Activated CD8-positive, alpha-beta T cell treated with anti-CD3 and anti-CD28 coated beads, Interleukin-2, amount 10 ng/mL, durations not matched to agents 7 days and 5 days (primary cell): ENCODE data around the gene ELAC1. TPM values are rescaled to one million over a fixed set of nuclear protein-coding genes. Genes with fewer than 3 reads are reported as not detected.

Experiments used
- ATAC-seq: fragments of 150-1000 bp; cut with Tn5 transposase; one replicate; pipeline ENCODE4 v1.10.0; 2021; ENCODE audit warnings: moderate library complexity
- CTCF ChIA-PET: fragments of 350-600 bp; sonication (Branson Sonifier 250); formaldehyde crosslinking; loops from one replicate; lab custom pipeline; 2021; ENCODE audit warnings: antibody characterized with exemption; lab: Charles Lee
- POLR2A ChIA-PET: fragments of 350-600 bp; sonication (Branson Sonifier 250); formaldehyde crosslinking; loops from one replicate; lab custom pipeline; 2021; ENCODE audit warnings: antibody characterized with exemption; lab: Charles Lee
- DNase-seq: peaks from one replicate; pipeline ENCODE4 v3.0.0-alpha.2; 2020
- H3K27ac Mint-ChIP-seq: one replicate; pipeline ENCODE4 v1.8.0; 2021; ENCODE audit warnings: mild to moderate bottlenecking, mixed read lengths
- H3K27me3 Mint-ChIP-seq: one replicate; pipeline ENCODE4 v1.8.0; 2021; ENCODE audit warnings: low read depth, mixed read lengths
- H3K36me3 Mint-ChIP-seq: one replicate; pipeline ENCODE4 v1.8.0; 2021; ENCODE audit warnings: low read depth, mixed read lengths
- H3K4me1 Mint-ChIP-seq: one replicate; pipeline ENCODE4 v1.8.0; 2021; ENCODE audit warnings: low read depth, mixed read lengths
- H3K4me3 Mint-ChIP-seq: one replicate; pipeline ENCODE4 v1.8.0; 2021; ENCODE audit warnings: mild to moderate bottlenecking, mixed read lengths
- H3K9me3 Mint-ChIP-seq: one replicate; pipeline ENCODE4 v1.8.0; 2022; ENCODE audit warnings: mixed read lengths; ENCODE audit not compliant: insufficient read depth
- total RNA-seq, 2 experiments: library from RNA; stranded (reverse); gene quantifications; one replicate each; pipeline ENCODE4 v1.2.3, GENCODE V29; 2021

The ELAC1 gene
- total RNA-seq, 2 experiments from 2014 or later = 8.7 to 9.4 TPM

GRCh38 chr18:51006948-51007789, 39.3 kb downstream of the ELAC1 start:
- Mint-ChIP-seq H3K4me3 (no peak overlapping the region), H3K9me3 (no peaks in the 10 kb centered on the region), H3K27me3 (no peaks in the 10 kb centered on the region), H3K4me1 (no peaks in the 10 kb centered on the region), H3K27ac (no peak overlapping the region), H3K36me3 (no peaks in the 10 kb centered on the region)
- DNase-seq (no peak), ATAC-seq (no peak)
- ChIA-PET CTCF (no interaction called here), POLR2A (no interaction called here)

GRCh38 chr18:51007790-51008139, 39.9 kb downstream of the ELAC1 start:
- Mint-ChIP-seq H3K27ac (no peak overlapping the region), H3K4me1 (no peaks in the 10 kb centered on the region), H3K9me3 (no peaks in the 10 kb centered on the region), H3K27me3 (no peaks in the 10 kb centered on the region), H3K4me3 (no peak overlapping the region), H3K36me3 (no peaks in the 10 kb centered on the region)
- ChIA-PET POLR2A (no interaction called here), CTCF (no interaction called here)
- no peak for DNase-seq
- no peak for ATAC-seq

- Mint-ChIP-seq H3K36me3 (no peaks in the 10 kb centered on the region), H3K9me3 (no peaks in the 10 kb centered on the region), H3K4me3 (no peak overlapping the region), H3K4me1 (no peaks in the 10 kb centered on the region), H3K27ac (no peak overlapping the region), H3K27me3 (no peaks in the 10 kb centered on the region)
- ATAC-seq = no peak
- ChIA-PET POLR2A (interaction anchor here (1.6 kb wide), 1 partner anchor 21 kb away, joined by 5 read pairs; the partner anchor contains the start of gene SMAD4), CTCF (no interaction called here)
- DNase-seq = no peak
Observed at GRCh38 chr18:51009072-51009471, 41.2 kb downstream of the ELAC1 start.

GRCh38 chr18:51010218-51010617, 42.4 kb downstream of the ELAC1 start:
- no peaks in the 10 kb centered on the region for H3K4me1 Mint-ChIP-seq
- ATAC-seq (no peak), DNase-seq (no peak)
- POLR2A ChIA-PET = interaction anchor here (1.6 kb wide), 1 partner anchor 20 kb away, joined by 5 read pairs; the partner anchor contains the start of gene SMAD4
- no peaks in the 10 kb centered on the region for H3K27me3 Mint-ChIP-seq
- CTCF ChIA-PET = no interaction called here
- no peak overlapping the region for H3K27ac Mint-ChIP-seq
- H3K36me3 Mint-ChIP-seq = peaks cover 2% of the 10 kb centered on the region
- H3K9me3 Mint-ChIP-seq = no peaks in the 10 kb centered on the region
- H3K4me3 Mint-ChIP-seq = no peak overlapping the region

- no peak for DNase-seq
- no peaks in the 10 kb centered on the region for H3K9me3 Mint-ChIP-seq
- CTCF ChIA-PET = no interaction called here
- H3K27me3 Mint-ChIP-seq = no peaks in the 10 kb centered on the region
- no peak overlapping the region for H3K4me3 Mint-ChIP-seq
- H3K36me3 Mint-ChIP-seq = peaks cover 2% of the 10 kb centered on the region
- H3K4me1 Mint-ChIP-seq = no peaks in the 10 kb centered on the region
- no peak overlapping the region for H3K27ac Mint-ChIP-seq
- POLR2A ChIA-PET = interaction anchor here (1.3 kb wide), 1 partner anchor 43 kb away, joined by 3 read pairs; no protein-coding TSS in a partner anchor
- no peak for ATAC-seq
Observed at GRCh38 chr18:51011709-51012108, 43.9 kb downstream of the ELAC1 start.

- Mint-ChIP-seq H3K4me1 (no peaks in the 10 kb centered on the region), H3K4me3 (no peak overlapping the region), H3K9me3 (no peaks in the 10 kb centered on the region), H3K27ac (no peak overlapping the region), H3K36me3 (peaks cover 2% of the 10 kb centered on the region), H3K27me3 (no peaks in the 10 kb centered on the region)
- ChIA-PET POLR2A (no interaction called here), CTCF (no interaction called here)
- no peak for ATAC-seq
- no peak for DNase-seq
Observed at GRCh38 chr18:51012441-51012840, 44.6 kb downstream of the ELAC1 start.

- ChIA-PET POLR2A (no interaction called here), CTCF (no interaction called here)
- no peak overlapping the region for H3K4me3 Mint-ChIP-seq
- H3K27ac Mint-ChIP-seq = no peak overlapping the region
- H3K36me3 Mint-ChIP-seq = peaks cover 2% of the 10 kb centered on the region
- H3K9me3 Mint-ChIP-seq = no peaks in the 10 kb centered on the region
- H3K4me1 Mint-ChIP-seq = no peaks in the 10 kb centered on the region
- ATAC-seq (no peak), DNase-seq (no peak)
- no peaks in the 10 kb centered on the region for H3K27me3 Mint-ChIP-seq
Observed at GRCh38 chr18:51013259-51013658, 45.4 kb downstream of the ELAC1 start.

- Mint-ChIP-seq H3K27me3 (no peaks in the 10 kb centered on the region), H3K4me1 (no peaks in the 10 kb centered on the region), H3K4me3 (no peak overlapping the region), H3K36me3 (peaks cover 2% of the 10 kb centered on the region), H3K27ac (no peak overlapping the region), H3K9me3 (no peaks in the 10 kb centered on the region)
- DNase-seq = no peak
- ChIA-PET CTCF (interaction anchor here (1.2 kb wide), 1 partner anchor 11 kb away, joined by 3 read pairs; no protein-coding TSS in a partner anchor), POLR2A (interaction anchor here (0.8 to 1.1 kb wide), 2 partner anchors 13 to 49 kb away, joined by 4 read pairs; partner anchors contain the start of genes ELAC1 and SMAD4)
- ATAC-seq = no peak
Observed at GRCh38 chr18:51017140-51017879, 49.5 kb downstream of the ELAC1 start.

- CTCF ChIA-PET = no interaction called here
- Mint-ChIP-seq H3K9me3 (peaks cover 6% of the 10 kb centered on the region), H3K27ac (no peak overlapping the region), H3K27me3 (no peaks in the 10 kb centered on the region), H3K4me3 (no peak overlapping the region), H3K36me3 (peaks cover 6% of the 10 kb centered on the region), H3K4me1 (no peaks in the 10 kb centered on the region)
- POLR2A ChIA-PET = interaction anchor here (1.2 kb wide), 1 partner anchor 9 kb away, joined by 3 read pairs; the partner anchor contains the start of gene SMAD4
- DNase-seq (no peak), ATAC-seq (no peak)
Observed at GRCh38 chr18:51020536-51020935, 52.7 kb downstream of the ELAC1 start.

- no peaks in the 10 kb centered on the region for H3K27me3 Mint-ChIP-seq
- CTCF ChIA-PET = no interaction called here
Observed at GRCh38 chr18:51021226-51021965, 53.6 kb downstream of the ELAC1 start.

GRCh38 chr18:51025512-51025911, 57.7 kb downstream of the ELAC1 start:
- Mint-ChIP-seq H3K27me3 (no peaks in the 10 kb centered on the region), H3K4me1 (peaks cover 28% of the 10 kb centered on the region), H3K36me3 (peaks cover 18% of the 10 kb centered on the region), H3K4me3 (no peak overlapping the region), H3K27ac (no peak overlapping the region), H3K9me3 (peaks cover 6% of the 10 kb centered on the region)
- ATAC-seq (no peak), DNase-seq (no peak)
- POLR2A ChIA-PET = no interaction called here
- CTCF ChIA-PET = no interaction called here

More at GRCh38 chr18:51021226-51021965, 53.6 kb downstream of the ELAC1 start:
- no peak overlapping the region for H3K4me3 Mint-ChIP-seq
- POLR2A ChIA-PET = no interaction called here
- ATAC-seq (no peak), DNase-seq (no peak)
- H3K4me1 Mint-ChIP-seq = no peaks in the 10 kb centered on the region
- H3K9me3 Mint-ChIP-seq = peaks cover 6% of the 10 kb centered on the region
- peaks cover 6% of the 10 kb centered on the region for H3K36me3 Mint-ChIP-seq
- no peak overlapping the region for H3K27ac Mint-ChIP-seq
